K562 treated with DMSO at 1 percent for 12 hours (cell line): ENCODE results near the gene GOLGA6L24. TPM values are rescaled to one million over a fixed set of nuclear protein-coding genes. Genes with fewer than 3 reads are reported as not detected.

Experiments used
- total RNA-seq: library from RNA; unstranded; fragments of 300-600 nt; gene quantifications from 2 replicates; pipeline ENCODE4 v1.2.3, GENCODE V29; 2022; ENCODE audit not compliant: insufficient read depth

The GOLGA6L24 gene, protein sequence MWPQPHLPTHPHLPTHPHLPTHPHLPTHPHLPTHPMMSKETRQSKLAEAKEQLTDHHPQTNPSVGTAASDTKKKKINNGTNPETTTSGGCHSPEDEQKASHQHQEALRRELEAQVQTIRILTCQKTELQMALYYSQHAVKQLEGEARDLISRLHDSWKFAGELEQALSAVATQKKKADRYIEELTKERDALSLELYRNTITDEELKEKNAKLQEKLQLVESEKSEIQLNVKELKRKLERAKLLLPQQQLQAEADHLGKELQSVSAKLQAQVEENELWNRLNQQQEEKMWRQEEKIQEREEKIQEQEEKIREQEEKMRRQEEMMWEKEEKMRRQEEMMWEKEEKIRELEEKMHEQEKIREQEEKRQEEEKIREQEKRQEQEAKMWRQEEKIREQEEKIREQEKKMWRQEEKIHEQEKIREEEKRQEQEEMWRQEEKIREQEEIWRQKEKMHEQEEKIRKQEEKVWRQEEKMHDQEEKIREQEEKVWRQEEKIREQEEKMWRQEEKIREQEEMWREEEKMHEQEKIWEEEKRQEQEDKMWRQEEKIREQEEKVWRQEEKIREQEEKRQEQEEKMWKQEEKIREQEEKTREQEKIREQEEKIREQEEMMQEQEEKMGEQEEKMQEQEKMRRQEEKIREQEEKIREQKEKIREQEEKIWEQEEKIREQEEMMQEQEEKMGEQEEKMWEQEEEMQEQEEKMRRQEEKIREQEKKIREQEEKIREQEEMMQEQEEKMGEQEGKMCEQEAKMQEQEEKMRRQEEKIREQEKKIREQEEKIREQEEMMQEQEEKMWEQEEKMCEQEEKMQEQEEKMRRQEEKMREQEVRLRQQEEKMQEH
- total RNA-seq, result not detected in 2 replicates

GRCh38 chr15:28357984-28358383 lies at the start of gene GOLGA6L24:
Gene GOLGA6L24 (minus strand): TSS chr15:28358084. CDS start chr15:28358023, 61 bp downstream.

GRCh38 chr15:28378364-28378763 lies 20.5 kb upstream of the GOLGA6L24 start, which contains the start of gene GOLGA8F:
Gene GOLGA8F (plus strand): TSS chr15:28378664. CDS start chr15:28378762, 98 bp downstream.

GRCh38 chr15:28322129-28322588 lies 35.7 kb downstream of the GOLGA6L24 start, which contains the start of gene HERC2:
Gene HERC2 (minus strand): TSS chr15:28322179. CDS start chr15:28321433, 746 bp downstream.

Other genes with a start within 250 kb of the GOLGA6L24 start
- 26.8 and 60.3 TPM in 2 replicates for gene HERC2, start 35.9 kb downstream of the GOLGA6L24 start, total RNA-seq
- 0.17 TPM in 1 of 2 replicates, not detected in the other for gene GOLGA8F, start 20.6 kb upstream of the GOLGA6L24 start, total RNA-seq
- gene GOLGA8G, start 174.9 kb upstream of the GOLGA6L24 start, total RNA-seq, result 0.15 and 0.19 TPM in 2 replicates
- gene GOLGA6L25, start 195.5 kb upstream of the GOLGA6L24 start, total RNA-seq, result not detected in 2 replicates